Loucy (cell line): ENCODE results near the gene BABAM2.

Experiments
- H2AFZ ChIP-seq: fragments of 200-600 bp; sonication (generic); 2 replicates; pipeline ENCODE4 v1.6.0; 2016; ENCODE audit warnings: antibody characterized with exemption, mild to moderate bottlenecking, low read length, moderate library complexity
- H3F3A ChIP-seq: fragments of 200-600 bp; 2 replicates; pipeline ENCODE4 v1.6.0; 2016; ENCODE audit warnings: antibody characterized with exemption, low read depth, mild to moderate bottlenecking
- H3K27me3 ChIP-seq: fragments of 200-600 bp; sonication (generic); 2 replicates; pipeline ENCODE4 v1.6.1; 2014; ENCODE audit warnings: low read length, mild to moderate bottlenecking; ENCODE audit not compliant: insufficient read depth, poor library complexity, severe bottlenecking
- H3K36me3 ChIP-seq: fragments of 200-600 bp; sonication (generic); 2 replicates; pipeline ENCODE4 v1.6.1; 2016; ENCODE audit warnings: low read length; ENCODE audit not compliant: insufficient read depth
- H3K4me1 ChIP-seq: fragments of 200-600 bp; sonication (generic); 2 replicates; pipeline ENCODE4 v1.5.1; 2014; ENCODE audit warnings: low read length, mild to moderate bottlenecking; ENCODE audit not compliant: insufficient read depth, poor library complexity, severe bottlenecking
- H3K4me2 ChIP-seq: fragments of 200-600 bp; sonication (generic); 2 replicates; pipeline ENCODE4 v1.6.0; 2014; ENCODE audit warnings: antibody characterized with exemption, low read length, low read depth, mild to moderate bottlenecking; ENCODE audit not compliant: poor library complexity, severe bottlenecking
- H3K4me3 ChIP-seq: fragments of 200-600 bp; sonication (generic); 2 replicates; pipeline ENCODE4 v1.5.1; 2014; ENCODE audit warnings: low read length, mild to moderate bottlenecking, mixed read lengths; ENCODE audit not compliant: poor library complexity, severe bottlenecking
- H3K79me2 ChIP-seq: fragments of 200-600 bp; sonication (generic); 2 replicates; pipeline ENCODE4 v1.6.1; 2014; ENCODE audit warnings: low read length; ENCODE audit not compliant: insufficient read depth
- H3K9ac ChIP-seq: fragments of 200-600 bp; sonication (generic); 2 replicates; pipeline ENCODE4 v1.6.0; 2014; ENCODE audit warnings: mild to moderate bottlenecking, low read depth, low read length, moderate library complexity; ENCODE audit not compliant: poor library complexity, severe bottlenecking
- H3K9me2 ChIP-seq: fragments of 200-600 bp; sonication (generic); replicated peaks from 2 replicates; pipeline ENCODE4 v1.6.1; 2016; ENCODE audit warnings: low read depth, low read length, mixed read lengths
- H3K9me3 ChIP-seq: fragments of 200-600 bp; sonication (generic); 2 replicates; pipeline ENCODE4 v1.6.1; 2014; ENCODE audit warnings: mild to moderate bottlenecking, antibody characterized with exemption, low read length, low read depth; ENCODE audit not compliant: insufficient read depth
- H4K20me1 ChIP-seq: fragments of 200-600 bp; sonication (generic); 2 replicates; pipeline ENCODE4 v1.6.0; 2014; ENCODE audit warnings: antibody characterized with exemption, low read length, mild to moderate bottlenecking; ENCODE audit not compliant: insufficient read depth, poor library complexity, severe bottlenecking
- CTCF ChIP-seq: fragments of 200-600 bp; sonication (generic); conservative IDR thresholded peaks from 2 replicates; pipeline ENCODE4 v1.5.1; 2014; ENCODE audit warnings: mild to moderate bottlenecking, antibody characterized with exemption, low read length
- EZH2phosphoT487 ChIP-seq: fragments of 200-600 bp; IDR thresholded peaks from 2 replicates; pipeline ENCODE4 v1.6.1; 2018; ENCODE audit warnings: antibody characterized with exemption, mild to moderate bottlenecking, moderate library complexity, borderline replicate concordance

The BABAM2 gene

GRCh38 chr2:28317390-28317789, 426.9 kb downstream of the BABAM2 start:
- Histone ChIP-seq H3K4me3 (no peak overlapping the region), H3K4me2 (no peak overlapping the region), H3K9ac (no peak overlapping the region), H3K9me2 (no peaks in the 10 kb centered on the region), H3K4me1 (peaks cover 14% of the 10 kb centered on the region), H3K79me2 (no peaks in the 10 kb centered on the region), H3F3A (no peaks in the 10 kb centered on the region), H2AFZ (no peak overlapping the region), H3K36me3 (no peaks in the 10 kb centered on the region), H4K20me1 (no peaks in the 10 kb centered on the region), H3K9me3 (no peaks in the 10 kb centered on the region), H3K27me3 (no peaks in the 10 kb centered on the region)
- TF ChIP-seq EZH2phosphoT487: no peak
- TF ChIP-seq CTCF: no peak

DNA sequence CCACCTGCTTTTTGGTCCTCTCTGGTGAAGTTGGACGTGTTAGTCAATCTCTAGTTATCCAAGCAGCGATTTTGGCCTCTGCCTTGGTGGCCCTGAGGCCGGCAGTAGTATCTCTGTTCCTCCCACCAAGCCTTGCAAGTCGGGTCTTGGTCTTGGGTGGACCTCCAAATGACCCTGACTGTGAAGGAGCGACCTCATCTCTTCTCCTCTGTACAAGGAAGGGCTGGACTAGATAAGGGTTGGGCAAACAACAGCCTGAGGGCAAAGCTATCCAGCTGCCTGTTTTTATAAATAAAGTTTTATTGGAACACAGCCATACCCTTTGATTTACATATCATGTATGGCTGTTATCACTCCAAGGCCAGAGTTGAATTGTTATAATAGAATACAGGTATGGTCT, 427.5 kb downstream of the BABAM2 start:
- TF ChIP-seq EZH2phosphoT487 (no peak), CTCF (no peak)
- H3K9ac ChIP-seq: no peak overlapping the region

GRCh38 chr2:28318462-28319117, 428.1 kb downstream of the BABAM2 start:
- Histone ChIP-seq H3K9ac (no peak overlapping the region), H3K27me3 (no peaks in the 10 kb centered on the region), H4K20me1 (no peaks in the 10 kb centered on the region), H3K4me2 (no peak overlapping the region), H2AFZ (no peak overlapping the region), H3K4me3 (no peak overlapping the region), H3K36me3 (no peaks in the 10 kb centered on the region), H3K9me2 (no peaks in the 10 kb centered on the region), H3K4me1 (peaks cover 14% of the 10 kb centered on the region), H3K79me2 (no peaks in the 10 kb centered on the region), H3K9me3 (no peaks in the 10 kb centered on the region), H3F3A (no peaks in the 10 kb centered on the region)
- TF ChIP-seq EZH2phosphoT487: no peak
- TF ChIP-seq CTCF: no peak

More for the DNA sequence above, 427.5 kb downstream of the BABAM2 start:
- Histone ChIP-seq H3K36me3 (no peaks in the 10 kb centered on the region), H3K27me3 (no peaks in the 10 kb centered on the region), H3K4me1 (peaks cover 14% of the 10 kb centered on the region), H3K9me3 (no peaks in the 10 kb centered on the region), H3F3A (no peaks in the 10 kb centered on the region), H4K20me1 (no peaks in the 10 kb centered on the region), H3K4me2 (no peak overlapping the region), H2AFZ (no peak overlapping the region), H3K4me3 (no peak overlapping the region), H3K79me2 (no peaks in the 10 kb centered on the region), H3K9me2 (no peaks in the 10 kb centered on the region)
